Activated B cell treated with CpG ODN at 0.5 μM for 24 hours (primary cell): ENCODE measurements around the gene UBE2H. TPM values are rescaled to one million over a fixed set of nuclear protein-coding genes. Genes with fewer than 3 reads are reported as not detected.
"Not testable (repeated sequence)": the region's sequence is repeated elsewhere in the genome, so short reads cannot be mapped to it uniquely, and the experiment has no call there.

ENCODE experiments used
- ATAC-seq: fragments of 200-7000 bp; cut with Tn5 transposase; one replicate; pipeline ENCODE4 v1.10.0; 2021; ENCODE audit warnings: low read depth, mild to moderate bottlenecking, moderate library complexity
- CTCF ChIA-PET: fragments of 350-600 bp; sonication (Branson Sonifier 250); formaldehyde crosslinking; loops from one replicate; lab custom pipeline; 2021; ENCODE audit warnings: antibody characterized with exemption; lab: Charles Lee
- POLR2A ChIA-PET: fragments of 350-600 bp; sonication (Branson Sonifier 250); formaldehyde crosslinking; loops from one replicate; lab custom pipeline; 2021; ENCODE audit warnings: antibody characterized with exemption; lab: Charles Lee
- DNase-seq: peaks from one replicate; pipeline ENCODE4 v3.0.0; 2022
- H3K27ac Mint-ChIP-seq: one replicate; pipeline ENCODE4 v1.8.0; 2020; ENCODE audit warnings: mixed read lengths
- H3K27me3 Mint-ChIP-seq: one replicate; pipeline ENCODE4 v1.8.0; 2021; ENCODE audit warnings: mixed read lengths
- H3K36me3 Mint-ChIP-seq: one replicate; pipeline ENCODE4 v1.8.0; 2021; ENCODE audit warnings: low read depth, mixed read lengths
- H3K4me1 Mint-ChIP-seq: one replicate; pipeline ENCODE4 v1.8.0; 2021; ENCODE audit warnings: mixed read lengths
- H3K4me3 Mint-ChIP-seq: one replicate; pipeline ENCODE4 v1.8.0; 2020; ENCODE audit warnings: mild to moderate bottlenecking, mixed read lengths
- H3K9me3 Mint-ChIP-seq: one replicate; pipeline ENCODE4 v1.8.0; 2020; ENCODE audit warnings: mixed read lengths
- intact Hi-C: fragments of 100-400 bp; cut with micrococcal nuclease; formaldehyde crosslinking; loops from one replicate; pipeline ENCODE4 v1.15.1; 2024
- total RNA-seq: library from RNA; stranded (reverse); gene quantifications from 2 replicates; pipeline ENCODE4 v1.2.3, GENCODE V29; 2022
- TF ChIP-seq, protein P1 (sequence below): fragments of 200-600 bp; IDR thresholded peaks from one replicate; pipeline ENCODE4 v1.8.0; 2022; ENCODE audit warnings: antibody characterized with exemption, mild to moderate bottlenecking

UBE2H gene
- total RNA-seq, 1 donor from 2014 or later: 32.6 TPM

- CTCF ChIA-PET: no interaction called here
- Mint-ChIP-seq H3K9me3 (no peaks in the 10 kb centered on the region), H3K27me3 (no peaks in the 10 kb centered on the region), H3K4me1 (peaks cover 77% of the 10 kb centered on the region), H3K4me3 (no peak overlapping the region), H3K36me3 (peaks cover 38% of the 10 kb centered on the region), H3K27ac (peak overlapping the region; percentile 32)
- TF ChIP-seq, protein P1, sequence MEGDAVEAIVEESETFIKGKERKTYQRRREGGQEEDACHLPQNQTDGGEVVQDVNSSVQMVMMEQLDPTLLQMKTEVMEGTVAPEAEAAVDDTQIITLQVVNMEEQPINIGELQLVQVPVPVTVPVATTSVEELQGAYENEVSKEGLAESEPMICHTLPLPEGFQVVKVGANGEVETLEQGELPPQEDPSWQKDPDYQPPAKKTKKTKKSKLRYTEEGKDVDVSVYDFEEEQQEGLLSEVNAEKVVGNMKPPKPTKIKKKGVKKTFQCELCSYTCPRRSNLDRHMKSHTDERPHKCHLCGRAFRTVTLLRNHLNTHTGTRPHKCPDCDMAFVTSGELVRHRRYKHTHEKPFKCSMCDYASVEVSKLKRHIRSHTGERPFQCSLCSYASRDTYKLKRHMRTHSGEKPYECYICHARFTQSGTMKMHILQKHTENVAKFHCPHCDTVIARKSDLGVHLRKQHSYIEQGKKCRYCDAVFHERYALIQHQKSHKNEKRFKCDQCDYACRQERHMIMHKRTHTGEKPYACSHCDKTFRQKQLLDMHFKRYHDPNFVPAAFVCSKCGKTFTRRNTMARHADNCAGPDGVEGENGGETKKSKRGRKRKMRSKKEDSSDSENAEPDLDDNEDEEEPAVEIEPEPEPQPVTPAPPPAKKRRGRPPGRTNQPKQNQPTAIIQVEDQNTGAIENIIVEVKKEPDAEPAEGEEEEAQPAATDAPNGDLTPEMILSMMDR: no peak
- intact Hi-C loops: no loop called here
- ATAC-seq (no peak), DNase-seq (no peak)
- POLR2A ChIA-PET: no interaction called here
Observed at GRCh38 chr7:129898007-129898406, 54.8 kb downstream of the UBE2H start.

- POLR2A ChIA-PET: interaction anchor here (0.6 to 1.7 kb wide), 2 partner anchors 52 to 58 kb away, joined by 3 to 4 read pairs; no protein-coding TSS in a partner anchor
- Mint-ChIP-seq H3K4me3 (no peak overlapping the region), H3K9me3 (no peaks in the 10 kb centered on the region), H3K27ac (peak overlapping the region; percentile 24), H3K4me1 (peaks cover 70% of the 10 kb centered on the region), H3K36me3 (peaks cover 40% of the 10 kb centered on the region), H3K27me3 (no peaks in the 10 kb centered on the region)
- ATAC-seq: no peak
- CTCF ChIA-PET: no interaction called here
- no peak for DNase-seq
- TF ChIP-seq, protein P1: no peak
- intact Hi-C loops: loop anchor here (1.0 kb wide), 1 partner anchor 8 kb away; no protein-coding TSS in a partner anchor
Observed at GRCh38 chr7:129896568-129897382, 56.0 kb downstream of the UBE2H start.

- ATAC-seq, H3K27ac Mint-ChIP-seq, H3K4me3 Mint-ChIP-seq, POLR2A ChIA-PET, H3K27me3 Mint-ChIP-seq, intact Hi-C loops, H3K9me3 Mint-ChIP-seq, DNase-seq: not testable (repeated sequence)
- H3K4me1 Mint-ChIP-seq: peaks cover 56% of the 10 kb centered on the region
- CTCF ChIA-PET: interaction anchor here (0.7 kb wide), 1 partner anchor 238 kb away, joined by 4 read pairs; no protein-coding TSS in a partner anchor
- H3K36me3 Mint-ChIP-seq: peaks cover 29% of the 10 kb centered on the region
Observed at GRCh38 chr7:129894184-129894583, 58.6 kb downstream of the UBE2H start.

- H3K9me3 Mint-ChIP-seq: no peaks in the 10 kb centered on the region
- no peak for ATAC-seq
Observed at GRCh38 chr7:129890090-129890489, 62.7 kb downstream of the UBE2H start.

DNA sequence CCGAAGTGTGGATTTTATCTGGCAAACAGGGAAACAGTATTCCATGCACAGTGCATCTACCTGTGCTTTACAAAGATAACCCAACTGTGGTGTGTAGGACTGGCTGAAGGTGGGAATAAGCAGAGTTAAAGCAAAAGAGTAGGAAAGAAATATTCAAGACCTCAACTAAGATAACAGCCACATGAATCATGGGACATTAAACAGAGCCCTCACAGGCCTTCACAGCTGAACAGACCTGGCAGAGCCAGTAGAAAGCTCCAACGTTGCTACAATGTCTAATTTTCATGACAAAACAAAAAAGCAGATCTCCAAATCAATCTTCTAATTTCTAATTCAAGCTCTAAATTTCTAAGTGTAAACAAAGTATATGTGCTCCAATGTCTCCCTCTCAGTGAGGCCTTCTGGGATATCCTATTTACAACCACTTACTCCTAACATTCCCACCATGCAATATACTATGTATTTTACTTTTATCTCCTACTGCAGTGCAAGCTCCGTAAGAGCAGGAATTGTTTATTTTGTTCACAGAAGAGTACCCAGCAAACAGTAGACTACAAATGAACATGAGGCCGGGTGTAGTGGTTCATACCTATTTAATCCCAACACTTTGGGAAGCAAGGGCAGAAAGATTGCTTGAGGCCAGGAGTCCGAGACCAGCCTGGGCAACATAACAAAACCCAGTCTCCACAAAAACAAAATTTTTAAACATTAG, 63.5 kb downstream of the UBE2H start:
- Mint-ChIP-seq H3K9me3 (no peaks in the 10 kb centered on the region), H3K4me3 (no peak overlapping the region), H3K27ac (no peak overlapping the region), H3K36me3 (peaks cover 32% of the 10 kb centered on the region), H3K4me1 (peaks cover 18% of the 10 kb centered on the region), H3K27me3 (no peaks in the 10 kb centered on the region)
- POLR2A ChIA-PET: interaction anchor here (1.6 kb wide), 1 partner anchor 60 kb away, joined by 4 read pairs; no protein-coding TSS in a partner anchor
- DNase-seq (no peak), ATAC-seq (no peak)
- intact Hi-C loops: no loop called here
- TF ChIP-seq, protein P1: no peak
- CTCF ChIA-PET: no interaction called here

More at GRCh38 chr7:129890090-129890489, 62.7 kb downstream of the UBE2H start:
- H3K4me3 Mint-ChIP-seq: no peak overlapping the region
- ChIA-PET CTCF (no interaction called here), POLR2A (no interaction called here)
- no peak overlapping the region for H3K27ac Mint-ChIP-seq
- TF ChIP-seq, protein P1: no peak
- H3K27me3 Mint-ChIP-seq: no peaks in the 10 kb centered on the region
- peaks cover 31% of the 10 kb centered on the region for H3K36me3 Mint-ChIP-seq
- DNase-seq: no peak
- intact Hi-C loops: no loop called here
- peaks cover 20% of the 10 kb centered on the region for H3K4me1 Mint-ChIP-seq
